Measurements from ENCODE around the gene PWWP2B. TPM values are rescaled to one million over a fixed set of nuclear protein-coding genes. Genes with fewer than 3 reads are reported as not detected.

The PWWP2B gene
- total and polyA plus RNA-seq, 2 experiments from 2014 or later, result 2.3 to 12.8 TPM

GRCh38 chr10:132376394-132376851 lies 20.6 kb upstream of the PWWP2B start:
- peaks cover 3% of the 10 kb centered on the region; the same call in 2 of the 3 replicates for H3K36me3 Mint-ChIP-seq (ENCODE audit: low read depth)
- H3K4me1 ChIP-seq (ENCODE audit: insufficient read depth), result no peaks in the 10 kb centered on the region
- no peak overlapping the region for H3K27ac Mint-ChIP-seq
- no peak for DNase-seq (ENCODE audit: low spot score)
- TF ChIP-seq EZH2phosphoT487 (IDR thresholded peaks at IDR 0.05; ENCODE audit: unreplicated experiment) (no peak), REST (IDR thresholded peaks at IDR 0.05; ENCODE audit: unreplicated experiment) (no peak), ZNF331 (CRISPR knock-in tag; IDR thresholded peaks at IDR 0.05; ENCODE audit: low read depth) (no peak), NANOG (IDR thresholded peaks at IDR 0.05; ENCODE audit: borderline replicate concordance) (no peak)
- ATAC-seq, result no peak
- H3K27me3 ChIP-seq (ENCODE audit: insufficient read depth), result no peaks in the 10 kb centered on the region
- no peak overlapping the region for H2AFZ ChIP-seq
- no peaks in the 10 kb centered on the region for H3K9me3 Mint-ChIP-seq
- H3K4me2 ChIP-seq, result no peak overlapping the region
- H3K4me1 Mint-ChIP-seq, result peaks cover 8% of the 10 kb centered on the region
- no peak overlapping the region for H3K4me3 Mint-ChIP-seq
- no peaks in the 10 kb centered on the region for H3K79me2 ChIP-seq (replicated peaks; ENCODE audit: insufficient read depth)
- no peaks in the 10 kb centered on the region for H3F3A ChIP-seq (replicated peaks; ENCODE audit: low read depth)
- H3K27ac ChIP-seq (ENCODE audit: low read depth), result no peak overlapping the region
- H3K27me3 Mint-ChIP-seq (ENCODE audit: insufficient read depth, low read depth, poor library complexity), result peaks cover 3% of the 10 kb centered on the region
- H3K36me3 ChIP-seq (ENCODE audit: insufficient read depth), result no peaks in the 10 kb centered on the region
- H3K4me3 ChIP-seq, result no peak overlapping the region
- H4K20me1 ChIP-seq (replicated peaks; ENCODE audit: insufficient read depth), result no peaks in the 10 kb centered on the region
- no peaks in the 10 kb centered on the region for H3K9me2 ChIP-seq (ENCODE audit: insufficient read depth)

GRCh38 chr10:132377326-132377725 lies 19.7 kb upstream of the PWWP2B start:
- Mint-ChIP-seq H3K27ac (no peak overlapping the region), H3K9me3 (no peaks in the 10 kb centered on the region), H3K36me3 (ENCODE audit: low read depth) (peaks cover 3% of the 10 kb centered on the region; the same call in 2 of the 3 replicates), H3K27me3 (ENCODE audit: insufficient read depth, low read depth, poor library complexity) (peaks cover 3% of the 10 kb centered on the region), H3K4me3 (no peak overlapping the region), H3K4me1 (peaks cover 6% of the 10 kb centered on the region)
- H3K79me2 ChIP-seq (replicated peaks; ENCODE audit: insufficient read depth), result no peaks in the 10 kb centered on the region
- H3K27ac ChIP-seq (ENCODE audit: low read depth), result no peak overlapping the region
- H3K9me2 ChIP-seq (ENCODE audit: insufficient read depth), result no peaks in the 10 kb centered on the region
- no peak overlapping the region for H2AFZ ChIP-seq
- ATAC-seq (no peak), DNase-seq (ENCODE audit: low spot score) (no peak)
- H3K27me3 ChIP-seq (ENCODE audit: insufficient read depth), result no peaks in the 10 kb centered on the region
- H3F3A ChIP-seq (replicated peaks; ENCODE audit: low read depth), result no peaks in the 10 kb centered on the region
- no peaks in the 10 kb centered on the region for H3K36me3 ChIP-seq (ENCODE audit: insufficient read depth)
- H3K4me3 ChIP-seq, result no peak overlapping the region
- no peaks in the 10 kb centered on the region for H3K4me1 ChIP-seq (ENCODE audit: insufficient read depth)
- no peak overlapping the region for H3K4me2 ChIP-seq
- no peaks in the 10 kb centered on the region for H4K20me1 ChIP-seq (replicated peaks; ENCODE audit: insufficient read depth)
- TF ChIP-seq CREB1 (CRISPR knock-in tag; IDR thresholded peaks at IDR 0.05; ENCODE audit: low read depth), result no peak
- TF ChIP-seq POLR2AphosphoS5 (IDR thresholded peaks at IDR 0.05; ENCODE audit: low read depth), result no peak
- TF ChIP-seq REST (IDR thresholded peaks at IDR 0.05; ENCODE audit: unreplicated experiment), result no peak
- no peak for TF ChIP-seq JUNB (IDR thresholded peaks at IDR 0.05; ENCODE audit: unreplicated experiment)
- TF ChIP-seq EZH2phosphoT487 (IDR thresholded peaks at IDR 0.05; ENCODE audit: unreplicated experiment), result no peak
- no peak for TF ChIP-seq ZNF114 (CRISPR knock-in tag; IDR thresholded peaks at IDR 0.05)
- no peak for TF ChIP-seq ZNF462 (CRISPR knock-in tag; IDR thresholded peaks at IDR 0.05)
